Measurements from ENCODE around the gene CEP97. TPM values are rescaled to one million over a fixed set of nuclear protein-coding genes. Genes with fewer than 3 reads are reported as not detected.

Gene CEP97
- polyA plus RNA-seq (2013) = 9.3 TPM

GRCh38 chr3:101724329-101725193 lies at the start of gene CEP97:
Gene CEP97 (plus strand): TSS chr3:101724614. CDS start chr3:101724677, 63 bp downstream.
- Histone ChIP-seq H3K4me1 (ENCODE audit: control extremely low read depth in 1 of 4, control insufficient read depth in 4 of 4, insufficient read depth in 4 of 4, low read length in 3 of 4) (peaks cover 5 to 38% (median 21%) of the 10 kb centered on the region in 4 experiments), H3K36me3 (ENCODE audit: control insufficient read depth in 4 of 4, insufficient read depth in 4 of 4, low read length in 3 of 4) (peaks cover 3 to 14% (median 10%) of the 10 kb centered on the region in 4 experiments), H3K4me3 (ENCODE audit: control insufficient read depth in 1 of 7, extremely low read depth in 1 of 7, insufficient read depth in 4 of 7, low read depth in 2 of 7, low read length in 6 of 7) (peak within 1 kb of the TSS; percentile 92 to 99 (median 96)), H3K27ac (ENCODE audit: insufficient read depth in 1 of 2, low read depth in 1 of 2, low read length in 2 of 2, poor library complexity in 1 of 2, severe bottlenecking in 2 of 2) (peak within 1 kb of the TSS; percentile 66 to 86), H3K27me3 (replicated peaks in 2 of 5; ENCODE audit: control insufficient read depth in 4 of 5, insufficient read depth in 5 of 5, low read length in 4 of 5) (no peaks in the 10 kb centered on the region), H3K9me3 (ENCODE audit: control extremely low read depth in 1 of 5, control insufficient read depth in 4 of 5, insufficient read depth in 2 of 5, low read depth in 1 of 5, low read length in 4 of 5) (no peaks in the 10 kb centered on the region)
- DNase-seq = peak; percentile 88 to 94 (median 92)
- under 1% methylated on average over 39 of the region's 49 CpGs for WGBS (ENCODE audit: insufficient coverage)
- ChIA-PET POLR2A (interaction anchor here (0.8 kb wide), 1 partner anchor 38 kb away, joined by 4 read pairs; the partner anchor contains the start of gene RPL24), CTCF (interaction anchor here (0.8 to 1.4 kb wide), 8 partner anchors 19 to 500 kb away, joined by 3 to 10 read pairs (median 3); no protein-coding TSS in a partner anchor)

GRCh38 chr3:101675709-101676215 lies 48.7 kb upstream of the CEP97 start:
- WGBS (ENCODE audit: insufficient coverage) = 19% methylated on average over 23 of the region's 27 CpGs
- Histone ChIP-seq H3K27me3 (replicated peaks in 2 of 5; ENCODE audit: control insufficient read depth in 4 of 5, insufficient read depth in 5 of 5, low read length in 4 of 5) (no peaks in the 10 kb centered on the region), H3K27ac (ENCODE audit: insufficient read depth in 1 of 2, low read depth in 1 of 2, low read length in 2 of 2, poor library complexity in 1 of 2, severe bottlenecking in 2 of 2) (peak overlapping the region; percentile 90 to 96), H3K4me1 (ENCODE audit: control extremely low read depth in 1 of 4, control insufficient read depth in 4 of 4, insufficient read depth in 4 of 4, low read length in 3 of 4) (peaks cover 12 to 23% (median 17%) of the 10 kb centered on the region in 4 experiments), H3K36me3 (ENCODE audit: control insufficient read depth in 4 of 4, insufficient read depth in 4 of 4, low read length in 3 of 4) (peaks cover 8 to 23% (median 19%) of the 10 kb centered on the region in 4 experiments), H3K9me3 (ENCODE audit: control extremely low read depth in 1 of 5, control insufficient read depth in 4 of 5, insufficient read depth in 2 of 5, low read depth in 1 of 5, low read length in 4 of 5) (no peaks in the 10 kb centered on the region), H3K4me3 (ENCODE audit: control insufficient read depth in 1 of 7, extremely low read depth in 1 of 7, insufficient read depth in 4 of 7, low read depth in 2 of 7, low read length in 6 of 7) (peak overlapping the region; percentile 86 to 99 (median 97))
- no peak for DNase-seq
- CTCF ChIA-PET = interaction anchor here (1.1 to 3.7 kb wide), 4 partner anchors 11 to 51 kb away, joined by 3 to 33 read pairs (median 4); partner anchors contain the start of gene RPL24
- POLR2A ChIA-PET = interaction anchor here (1.0 to 2.7 kb wide), 4 partner anchors 10 to 174 kb away, joined by 4 to 18 read pairs (median 8); partner anchors contain the start of genes NFKBIZ, PCNP and RPL24

GRCh38 chr3:101676216-101676764 lies 48.1 kb upstream of the CEP97 start:
- H3K27me3 ChIP-seq (replicated peaks in 2 of 5; ENCODE audit: control insufficient read depth in 4 of 5, insufficient read depth in 5 of 5, low read length in 4 of 5) = no peaks in the 10 kb centered on the region
- 0% methylated on average over 50 of the region's 57 CpGs for WGBS (ENCODE audit: insufficient coverage)
- CTCF ChIA-PET = interaction anchor here (0.9 to 3.7 kb wide), 5 partner anchors 11 to 115 kb away, joined by 3 to 33 read pairs (median 3); partner anchors contain the start of genes RPL24 and TRMT10C

GRCh38 chr3:101676765-101677435 lies 47.5 kb upstream of the CEP97 start, which contains the start of gene ZBTB11:
Gene ZBTB11 (minus strand): TSS chr3:101677132. CDS start chr3:101676914, 218 bp downstream.
- POLR2A ChIA-PET = interaction anchor here (1.0 to 2.7 kb wide), 3 partner anchors 9 to 173 kb away, joined by 5 to 18 read pairs (median 12); partner anchors contain the start of genes NFKBIZ, PCNP and RPL24
- WGBS (ENCODE audit: insufficient coverage) = under 1% methylated on average over 57 of the region's 57 CpGs
- Histone ChIP-seq H3K36me3 (ENCODE audit: control insufficient read depth in 4 of 4, insufficient read depth in 4 of 4, low read length in 3 of 4) (peaks cover 6 to 24% (median 20%) of the 10 kb centered on the region in 4 experiments), H3K4me1 (ENCODE audit: control extremely low read depth in 1 of 4, control insufficient read depth in 4 of 4, insufficient read depth in 4 of 4, low read length in 3 of 4) (peaks cover 12 to 23% (median 17%) of the 10 kb centered on the region in 4 experiments), H3K9me3 (ENCODE audit: control extremely low read depth in 1 of 5, control insufficient read depth in 4 of 5, insufficient read depth in 2 of 5, low read depth in 1 of 5, low read length in 4 of 5) (no peaks in the 10 kb centered on the region), H3K4me3 (ENCODE audit: control insufficient read depth in 1 of 7, extremely low read depth in 1 of 7, insufficient read depth in 4 of 7, low read depth in 2 of 7, low read length in 6 of 7) (peak within 1 kb of the TSS; percentile 86 to 99 (median 97)), H3K27me3 (replicated peaks in 2 of 5; ENCODE audit: control insufficient read depth in 4 of 5, insufficient read depth in 5 of 5, low read length in 4 of 5) (no peaks in the 10 kb centered on the region), H3K27ac (ENCODE audit: insufficient read depth in 1 of 2, low read depth in 1 of 2, low read length in 2 of 2, poor library complexity in 1 of 2, severe bottlenecking in 2 of 2) (peak within 1 kb of the TSS; percentile 90 to 96)
- DNase-seq = peak; percentile 100
- CTCF ChIA-PET = interaction anchor here (0.9 to 3.7 kb wide), 8 partner anchors 10 to 131 kb away, joined by 3 to 33 read pairs (median 4); partner anchors contain the start of genes PCNP, RPL24 and TRMT10C

More at GRCh38 chr3:101676216-101676764, 48.1 kb upstream of the CEP97 start:
- peak overlapping the region; percentile 90 to 96 for H3K27ac ChIP-seq (ENCODE audit: insufficient read depth in 1 of 2, low read depth in 1 of 2, low read length in 2 of 2, poor library complexity in 1 of 2, severe bottlenecking in 2 of 2)
- H3K4me3 ChIP-seq (ENCODE audit: control insufficient read depth in 1 of 7, extremely low read depth in 1 of 7, insufficient read depth in 4 of 7, low read depth in 2 of 7, low read length in 6 of 7) = peak overlapping the region; percentile 86 to 99 (median 97)
- peak; percentile 96 to 97 (median 97) for DNase-seq
- H3K9me3 ChIP-seq (ENCODE audit: control extremely low read depth in 1 of 5, control insufficient read depth in 4 of 5, insufficient read depth in 2 of 5, low read depth in 1 of 5, low read length in 4 of 5) = no peaks in the 10 kb centered on the region
- peaks cover 7 to 23% (median 17%) of the 10 kb centered on the region in 4 experiments for H3K36me3 ChIP-seq (ENCODE audit: control insufficient read depth in 4 of 4, insufficient read depth in 4 of 4, low read length in 3 of 4)
- POLR2A ChIA-PET = interaction anchor here (1.0 to 2.7 kb wide), 4 partner anchors 9 to 173 kb away, joined by 4 to 18 read pairs (median 8); partner anchors contain the start of genes NFKBIZ, PCNP and RPL24
- peaks cover 12 to 23% (median 17%) of the 10 kb centered on the region in 4 experiments for H3K4me1 ChIP-seq (ENCODE audit: control extremely low read depth in 1 of 4, control insufficient read depth in 4 of 4, insufficient read depth in 4 of 4, low read length in 3 of 4)

- Histone ChIP-seq H3K9me3 (ENCODE audit: control extremely low read depth in 1 of 5, control insufficient read depth in 4 of 5, insufficient read depth in 2 of 5, low read depth in 1 of 5, low read length in 4 of 5) (no peaks in the 10 kb centered on the region), H3K27ac (ENCODE audit: insufficient read depth in 1 of 2, low read depth in 1 of 2, low read length in 2 of 2, poor library complexity in 1 of 2, severe bottlenecking in 2 of 2) (peak overlapping the region; percentile 11 to 96), H3K27me3 (replicated peaks in 2 of 5; ENCODE audit: control insufficient read depth in 4 of 5, insufficient read depth in 5 of 5, low read length in 4 of 5) (no peaks in the 10 kb centered on the region), H3K4me3 (ENCODE audit: control insufficient read depth in 1 of 7, extremely low read depth in 1 of 7, insufficient read depth in 4 of 7, low read depth in 2 of 7, low read length in 6 of 7) (peak overlapping the region in 6 of 7 experiments; percentile 86 to 99 (median 98)), H3K4me1 (ENCODE audit: control extremely low read depth in 1 of 4, control insufficient read depth in 4 of 4, insufficient read depth in 4 of 4, low read length in 3 of 4) (peaks cover 12 to 23% (median 17%) of the 10 kb centered on the region in 4 experiments), H3K36me3 (ENCODE audit: control insufficient read depth in 4 of 4, insufficient read depth in 4 of 4, low read length in 3 of 4) (peaks cover 12 to 31% (median 28%) of the 10 kb centered on the region in 4 experiments)
- no peak for DNase-seq
- WGBS (ENCODE audit: insufficient coverage) = 88% methylated on average over 25 of the region's 29 CpGs
- ChIA-PET CTCF (interaction anchor here (0.6 to 3.7 kb wide), 7 partner anchors 9 to 1730 kb away, joined by 3 to 33 read pairs (median 5); partner anchors contain the start of genes PCNP and RPL24), POLR2A (interaction anchor here (2.6 to 2.7 kb wide), 2 partner anchors 8 to 103 kb away, joined by 12 to 18 read pairs; partner anchors contain the start of genes PCNP and RPL24)
These were observed 46.8 kb upstream of the CEP97 start for GRCh38 chr3:101677436-101678286.

All from common myeloid progenitor, CD34-positive (primary cell).